ENCODE measurements around the gene KRT78. TPM values are rescaled to one million over a fixed set of nuclear protein-coding genes. Genes with fewer than 3 reads are reported as not detected.

Gene KRT78
- total and polyA plus RNA-seq, 2 experiments from 2014 or later = not detected

GRCh38 chr12:52847335-52848102 lies 1.3 kb downstream of the KRT78 start:
- H3K27ac ChIP-seq = no peak overlapping the region
- no peaks in the 10 kb centered on the region for H3K4me1 ChIP-seq (ENCODE audit: low read depth)
- peaks cover 4% of the 10 kb centered on the region for H3K27me3 ChIP-seq
- no peaks in the 10 kb centered on the region for H3K9me3 ChIP-seq (ENCODE audit: low read depth)
- no peaks in the 10 kb centered on the region for H3K36me3 ChIP-seq
- DNase-seq (ENCODE audit: low read depth in 1 of 2, low spot score in 1 of 2) = peak in 1 of 2 donors; percentile 44
- TF ChIP-seq, protein P1, sequence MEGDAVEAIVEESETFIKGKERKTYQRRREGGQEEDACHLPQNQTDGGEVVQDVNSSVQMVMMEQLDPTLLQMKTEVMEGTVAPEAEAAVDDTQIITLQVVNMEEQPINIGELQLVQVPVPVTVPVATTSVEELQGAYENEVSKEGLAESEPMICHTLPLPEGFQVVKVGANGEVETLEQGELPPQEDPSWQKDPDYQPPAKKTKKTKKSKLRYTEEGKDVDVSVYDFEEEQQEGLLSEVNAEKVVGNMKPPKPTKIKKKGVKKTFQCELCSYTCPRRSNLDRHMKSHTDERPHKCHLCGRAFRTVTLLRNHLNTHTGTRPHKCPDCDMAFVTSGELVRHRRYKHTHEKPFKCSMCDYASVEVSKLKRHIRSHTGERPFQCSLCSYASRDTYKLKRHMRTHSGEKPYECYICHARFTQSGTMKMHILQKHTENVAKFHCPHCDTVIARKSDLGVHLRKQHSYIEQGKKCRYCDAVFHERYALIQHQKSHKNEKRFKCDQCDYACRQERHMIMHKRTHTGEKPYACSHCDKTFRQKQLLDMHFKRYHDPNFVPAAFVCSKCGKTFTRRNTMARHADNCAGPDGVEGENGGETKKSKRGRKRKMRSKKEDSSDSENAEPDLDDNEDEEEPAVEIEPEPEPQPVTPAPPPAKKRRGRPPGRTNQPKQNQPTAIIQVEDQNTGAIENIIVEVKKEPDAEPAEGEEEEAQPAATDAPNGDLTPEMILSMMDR (IDR thresholded peaks at IDR 0.05; ENCODE audit: low read depth, low read length) = no peak
- H3K4me3 ChIP-seq = no peak overlapping the region

- H3K4me3 ChIP-seq = no peak overlapping the region
- H3K27me3 ChIP-seq = peaks cover 11% of the 10 kb centered on the region
- H3K9me3 ChIP-seq (ENCODE audit: low read depth) = no peaks in the 10 kb centered on the region
- H3K4me1 ChIP-seq (ENCODE audit: low read depth) = no peaks in the 10 kb centered on the region
- no peak for DNase-seq (ENCODE audit: low read depth in 1 of 2, low spot score in 1 of 2)
- TF ChIP-seq, protein P1 (IDR thresholded peaks at IDR 0.05; ENCODE audit: low read depth, low read length) = no peak
- H3K36me3 ChIP-seq = no peaks in the 10 kb centered on the region
- H3K27ac ChIP-seq = no peak overlapping the region
Measured at GRCh38 chr12:52846356-52846970, 2.3 kb downstream of the KRT78 start.

DNA sequence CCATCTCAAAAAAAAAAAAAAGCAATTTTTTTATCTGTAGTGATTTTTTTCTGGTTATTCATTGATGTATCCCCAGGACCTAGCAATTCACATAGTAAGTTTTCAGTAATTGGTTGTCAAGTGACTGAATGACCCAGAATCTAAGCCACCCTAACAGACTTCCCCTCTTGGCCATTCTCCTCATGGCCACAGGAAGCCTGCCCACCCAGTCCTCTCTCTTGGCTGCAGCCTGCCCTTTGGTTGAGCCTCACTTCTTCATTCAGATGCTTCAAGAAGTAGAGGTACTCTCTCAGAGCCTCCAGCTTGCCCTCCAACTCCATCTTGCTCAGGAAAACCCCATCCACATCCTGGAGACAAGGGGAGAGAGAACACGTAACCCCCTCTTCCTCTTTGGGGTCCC lies 2.8 kb downstream of the KRT78 start:
- Histone ChIP-seq H3K4me3 (no peak overlapping the region), H3K36me3 (no peaks in the 10 kb centered on the region), H3K27ac (no peak overlapping the region), H3K27me3 (peaks cover 11% of the 10 kb centered on the region), H3K9me3 (ENCODE audit: low read depth) (no peaks in the 10 kb centered on the region), H3K4me1 (ENCODE audit: low read depth) (no peaks in the 10 kb centered on the region)
- TF ChIP-seq, protein P1 (IDR thresholded peaks at IDR 0.05; ENCODE audit: low read depth, low read length) = no peak
- no peak for DNase-seq (ENCODE audit: low read depth in 1 of 2, low spot score in 1 of 2)

- H3K4me1 ChIP-seq (ENCODE audit: low read depth) = no peaks in the 10 kb centered on the region
- no peak for DNase-seq (ENCODE audit: low read depth in 1 of 2, low spot score in 1 of 2)
- H3K9me3 ChIP-seq (ENCODE audit: low read depth) = no peaks in the 10 kb centered on the region
- no peaks in the 10 kb centered on the region for H3K36me3 ChIP-seq
- no peak overlapping the region for H3K4me3 ChIP-seq
- H3K27me3 ChIP-seq = peaks cover 15% of the 10 kb centered on the region
- TF ChIP-seq, protein P1 (IDR thresholded peaks at IDR 0.05; ENCODE audit: low read depth, low read length) = no peak
- no peak overlapping the region for H3K27ac ChIP-seq
Measured at GRCh38 chr12:52844386-52844785, 4.4 kb downstream of the KRT78 start.

DNA sequence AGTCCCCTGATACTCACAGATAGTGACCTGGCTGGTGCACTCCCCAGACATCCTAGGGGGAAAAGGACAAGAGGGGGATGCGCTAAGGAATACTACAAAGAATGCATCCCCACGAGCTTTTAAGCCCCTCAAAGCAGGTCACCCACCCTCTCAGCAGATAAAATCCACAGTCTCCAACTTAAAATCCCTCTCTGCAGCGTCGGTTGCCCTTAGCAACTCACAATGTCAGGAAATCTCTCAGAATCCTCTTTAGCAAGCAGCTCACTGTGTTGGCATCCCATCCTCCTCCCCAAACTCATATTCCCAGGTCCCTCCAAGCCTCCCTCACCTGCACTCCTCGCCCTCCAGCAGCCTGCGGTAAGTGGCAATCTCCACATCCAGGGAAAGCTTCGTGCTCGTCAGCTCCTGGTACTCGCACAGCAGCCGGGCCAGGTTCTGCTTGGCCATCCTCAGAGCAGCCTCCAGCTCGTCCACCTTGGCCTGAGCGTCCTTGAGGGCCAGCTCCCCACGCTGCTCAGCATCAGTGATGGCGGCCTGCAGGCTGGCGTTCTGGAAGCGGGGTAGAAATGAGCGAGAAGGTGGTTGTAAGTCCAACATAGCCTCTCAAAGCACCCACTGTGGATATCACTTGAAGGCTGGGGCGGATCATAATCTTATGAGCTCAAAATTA lies 9.2 kb downstream of the KRT78 start:
- TF ChIP-seq, protein P1 (IDR thresholded peaks at IDR 0.05; ENCODE audit: low read depth, low read length) = no peak
- Histone ChIP-seq H3K27me3 (peaks cover 23% of the 10 kb centered on the region), H3K9me3 (ENCODE audit: low read depth) (no peaks in the 10 kb centered on the region), H3K27ac (no peak overlapping the region), H3K36me3 (no peaks in the 10 kb centered on the region), H3K4me1 (ENCODE audit: low read depth) (no peaks in the 10 kb centered on the region), H3K4me3 (no peak overlapping the region)
- no peak for DNase-seq (ENCODE audit: low read depth in 1 of 2, low spot score in 1 of 2)
